NCI-H510A (cell line): ENCODE results near the gene SLC27A1.
"Not testable (repeated sequence)": the region's sequence is repeated elsewhere in the genome, so short reads cannot be mapped to it uniquely, and the experiment has no call there.

Experiments used
- DNase-seq: peaks from one replicate; lab custom pipeline; 2025; lab: John Stamatoyannopoulos, UW

The SLC27A1 gene

DNA sequence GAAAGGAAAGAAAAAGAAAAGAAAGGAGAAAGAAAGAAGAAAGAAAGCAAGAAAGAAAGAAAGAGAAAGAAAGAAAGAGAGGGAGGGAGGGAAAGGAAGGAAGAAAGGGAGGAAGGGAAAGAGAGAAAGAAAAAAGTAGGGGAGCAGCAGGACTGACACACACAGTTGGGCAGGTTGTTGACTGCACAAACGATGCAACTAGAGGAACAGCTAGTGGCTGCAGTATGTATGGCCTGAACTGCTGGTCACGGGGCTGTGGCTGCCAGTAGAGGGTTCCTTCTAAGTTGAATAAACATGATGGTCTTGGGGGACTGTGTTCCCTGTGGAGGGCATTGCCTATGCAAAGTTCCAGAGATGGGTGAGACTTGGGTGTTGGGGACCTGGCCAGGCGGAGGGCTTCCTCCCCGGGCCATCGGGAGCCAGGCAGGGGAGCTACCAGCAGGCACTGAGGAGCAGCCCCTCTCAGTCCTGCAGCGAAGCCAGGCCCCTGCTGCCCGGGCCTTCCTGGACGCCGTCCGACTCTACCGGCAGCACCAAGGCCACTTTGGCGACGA lies 68.4 kb downstream of the SLC27A1 start:
- no peak for DNase-seq

DNA sequence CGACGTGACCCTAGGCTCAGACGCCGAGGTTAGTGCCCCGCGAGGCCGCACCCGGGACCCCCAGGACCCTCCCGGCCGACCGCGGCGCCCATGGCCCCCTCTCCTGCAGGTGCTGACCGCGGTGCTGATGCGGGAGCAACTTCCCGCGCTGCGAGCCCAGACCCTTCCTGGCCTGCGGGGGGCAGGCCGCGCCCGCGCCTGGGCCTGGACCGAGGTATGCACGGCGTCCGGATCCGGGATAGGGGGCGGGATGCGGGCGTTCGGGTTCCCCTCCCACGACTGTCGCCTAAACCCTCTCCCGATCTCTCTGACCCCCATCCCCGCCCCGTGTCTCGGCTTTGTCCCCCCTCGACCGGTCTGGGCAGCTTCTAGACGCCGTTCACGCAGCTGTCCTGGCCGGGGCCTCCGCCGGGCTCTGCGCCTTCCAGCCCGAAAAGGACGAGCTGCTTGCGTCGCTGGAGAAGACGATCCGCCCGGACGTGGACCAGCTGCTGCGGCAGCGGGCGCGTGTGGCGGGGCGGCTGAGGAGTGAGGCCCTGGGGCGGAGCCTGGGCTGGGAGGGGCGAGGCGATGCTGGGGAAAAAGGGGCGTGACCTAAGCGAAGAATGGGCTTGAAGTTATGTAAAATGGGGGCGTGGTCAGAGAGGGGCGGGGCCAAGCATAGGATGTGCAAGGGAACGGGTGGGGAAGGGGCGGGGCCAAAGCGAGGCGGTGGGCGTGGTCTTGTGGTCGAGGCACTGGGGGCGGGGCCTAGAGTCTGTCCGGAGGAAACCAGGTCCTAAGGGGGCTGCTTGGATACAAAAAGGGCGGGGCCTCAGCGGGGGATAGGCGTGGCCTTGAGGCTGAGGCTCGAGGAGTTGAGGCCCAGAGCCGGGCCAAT lies 69.2 kb downstream of the SLC27A1 start:
- DNase-seq, result peak; percentile 91

DNA sequence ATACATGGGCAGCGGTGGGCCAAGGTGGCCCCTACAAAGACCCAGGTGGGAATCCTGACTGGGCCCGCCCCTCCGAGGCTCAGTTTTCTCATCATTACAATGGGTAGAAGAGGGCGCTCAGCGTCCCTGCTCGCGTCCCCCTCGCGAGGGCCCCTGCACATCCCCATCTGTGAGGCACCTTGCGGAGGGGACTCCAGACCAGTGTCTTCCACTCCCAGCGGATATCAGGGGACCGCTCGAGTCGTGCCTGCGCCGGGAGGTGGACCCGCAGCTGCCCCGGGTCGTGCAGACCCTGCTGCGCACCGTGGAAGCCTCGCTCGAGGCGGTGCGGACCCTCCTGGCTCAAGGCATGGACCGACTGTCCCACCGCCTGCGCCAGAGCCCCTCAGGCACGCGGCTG lies 69.8 kb downstream of the SLC27A1 start:
- DNase-seq, result no peak

DNA sequence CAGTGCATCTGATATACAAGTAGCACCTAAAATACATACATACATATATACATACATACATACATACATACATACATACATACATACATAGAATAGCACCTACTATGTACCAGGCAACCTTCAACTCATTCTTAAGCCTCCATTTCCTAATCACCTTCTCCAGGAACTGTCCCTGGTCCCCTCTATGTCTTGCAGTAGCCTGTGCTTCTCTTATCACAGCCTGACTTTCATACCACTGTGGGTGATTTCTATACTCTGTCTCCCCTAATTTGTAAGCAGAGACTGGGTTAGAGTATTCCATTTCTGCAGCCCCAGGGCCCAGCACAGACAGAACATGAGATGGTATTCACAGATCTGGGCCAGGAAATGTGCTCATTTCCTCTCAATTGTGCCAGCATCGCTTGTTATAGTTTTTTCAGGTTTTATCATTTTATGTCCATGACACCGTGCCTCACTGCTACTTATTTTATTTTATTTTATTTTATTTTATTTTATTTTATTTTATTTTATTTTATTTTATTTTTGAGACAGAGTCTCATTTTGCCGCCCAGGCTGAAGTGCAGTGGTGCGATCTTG lies 70.9 kb downstream of the SLC27A1 start:
- no peak for DNase-seq

DNA sequence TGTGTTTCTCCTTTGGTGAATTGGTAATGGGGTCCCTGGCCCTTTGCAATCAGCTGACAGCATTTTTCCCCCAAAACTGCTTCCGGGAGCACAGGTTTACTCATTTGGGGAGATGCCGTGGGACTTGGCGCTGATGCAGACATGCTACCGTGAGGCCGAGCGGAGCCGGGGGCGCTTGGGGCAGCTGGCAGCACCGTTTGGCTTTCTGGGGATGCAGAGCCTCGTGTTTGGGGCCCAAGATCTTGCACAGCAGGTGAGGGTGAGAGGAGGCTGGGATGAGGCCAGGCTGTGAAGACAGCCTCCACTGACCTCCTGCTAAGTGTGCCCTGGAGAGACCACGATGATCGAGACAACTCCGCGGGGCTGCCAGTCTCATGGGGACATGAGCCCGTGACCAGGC lies 71.7 kb downstream of the SLC27A1 start:
- DNase-seq, result no peak

DNA sequence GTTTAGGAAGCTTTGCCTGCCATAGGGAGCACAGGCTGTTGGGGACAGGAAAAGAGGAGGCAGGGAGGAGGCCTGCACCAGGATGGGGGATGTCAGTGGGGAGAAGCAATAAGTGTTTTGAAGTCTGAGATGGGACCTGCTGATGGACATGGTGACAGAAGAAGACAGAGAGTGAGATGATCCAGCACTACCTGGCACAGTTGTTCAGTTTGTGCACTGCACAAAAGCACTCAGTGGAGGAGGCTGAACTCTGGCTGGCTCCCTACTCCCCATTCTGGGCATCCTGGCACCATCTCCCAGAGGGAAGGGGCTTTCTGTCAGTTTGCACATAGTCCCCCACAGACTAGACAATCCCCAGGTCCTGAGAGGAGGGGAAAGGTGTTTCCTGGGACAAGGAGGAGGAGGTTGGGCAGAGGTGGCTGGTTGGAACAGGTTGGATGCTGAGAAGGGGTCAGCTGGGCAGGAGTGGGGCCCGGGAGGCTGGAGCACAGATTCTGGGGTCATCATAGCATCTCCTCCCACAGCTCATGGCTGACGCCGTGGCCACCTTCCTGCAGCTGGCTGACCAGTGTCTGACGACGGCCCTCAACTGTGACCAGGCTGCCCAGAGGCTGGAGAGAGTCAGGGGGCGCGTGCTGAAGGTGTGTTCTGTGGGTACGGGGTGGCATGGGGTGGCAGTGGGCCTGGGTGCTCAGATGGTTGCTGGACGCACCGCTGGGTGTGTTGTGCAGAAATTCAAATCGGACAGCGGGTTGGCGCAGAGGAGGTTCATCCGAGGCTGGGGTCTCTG lies 72.7 kb downstream of the SLC27A1 start:
- DNase-seq, result no peak

DNA sequence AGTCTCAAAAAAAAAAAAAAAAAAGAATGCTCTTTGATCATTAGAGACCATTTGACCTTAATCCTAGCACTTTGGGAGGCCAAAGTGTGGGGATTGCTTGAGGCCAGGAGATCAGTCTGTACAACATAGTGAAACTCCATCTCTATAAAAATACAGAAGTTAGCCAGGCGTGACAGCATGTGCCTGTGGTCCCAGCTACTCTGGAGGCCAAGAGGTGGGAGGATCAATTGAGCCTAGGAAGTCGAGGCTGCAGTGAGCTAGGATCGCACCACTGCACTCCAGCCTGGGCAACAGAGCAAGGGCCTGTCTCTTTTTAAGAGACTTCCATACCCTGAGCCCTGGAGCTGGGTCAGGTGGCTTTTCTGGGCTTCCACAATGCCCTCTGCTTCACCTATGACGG lies 73.7 kb downstream of the SLC27A1 start:
- DNase-seq, result no peak

DNA sequence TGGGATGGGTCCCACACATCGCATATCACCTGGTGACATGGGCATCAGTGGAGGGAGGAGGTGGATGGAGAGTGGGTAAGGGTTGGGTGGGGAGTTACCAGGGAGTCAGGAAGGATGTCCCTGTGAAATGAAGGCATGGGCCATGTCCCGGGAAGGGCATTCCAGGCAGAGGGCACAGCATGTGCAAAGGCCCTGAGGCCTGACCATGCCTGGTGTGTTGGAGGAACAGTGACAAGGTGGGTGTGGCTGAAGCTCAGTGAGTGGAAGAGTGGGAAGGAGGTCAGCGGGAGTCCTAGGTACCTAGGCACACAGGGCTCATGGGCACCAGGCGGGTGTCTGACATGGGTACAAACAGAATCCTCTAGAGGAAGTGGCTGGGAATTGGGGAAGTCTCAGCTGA lies 74.1 kb downstream of the SLC27A1 start:
- DNase-seq, result no peak

DNA sequence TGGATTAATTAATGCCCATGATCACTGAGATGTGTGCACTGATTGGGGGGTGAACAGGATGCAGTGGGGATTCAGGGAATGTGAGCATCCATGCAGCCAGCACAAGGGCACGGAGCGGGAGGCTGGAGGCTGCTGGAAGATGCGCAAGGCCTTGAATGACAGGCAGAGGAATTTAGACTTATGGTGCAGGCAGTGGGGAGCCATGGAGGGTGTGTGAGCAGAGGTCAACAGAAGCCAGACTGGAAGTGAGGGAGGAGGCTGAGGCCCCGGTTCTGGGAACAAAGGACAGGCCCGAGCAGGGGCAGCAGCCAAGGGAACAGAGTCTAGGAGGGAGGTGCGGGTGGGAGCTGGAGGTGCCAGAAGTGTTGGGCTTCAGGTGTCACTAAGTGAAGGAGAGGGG lies 77.8 kb downstream of the SLC27A1 start:
- DNase-seq, result no peak

DNA sequence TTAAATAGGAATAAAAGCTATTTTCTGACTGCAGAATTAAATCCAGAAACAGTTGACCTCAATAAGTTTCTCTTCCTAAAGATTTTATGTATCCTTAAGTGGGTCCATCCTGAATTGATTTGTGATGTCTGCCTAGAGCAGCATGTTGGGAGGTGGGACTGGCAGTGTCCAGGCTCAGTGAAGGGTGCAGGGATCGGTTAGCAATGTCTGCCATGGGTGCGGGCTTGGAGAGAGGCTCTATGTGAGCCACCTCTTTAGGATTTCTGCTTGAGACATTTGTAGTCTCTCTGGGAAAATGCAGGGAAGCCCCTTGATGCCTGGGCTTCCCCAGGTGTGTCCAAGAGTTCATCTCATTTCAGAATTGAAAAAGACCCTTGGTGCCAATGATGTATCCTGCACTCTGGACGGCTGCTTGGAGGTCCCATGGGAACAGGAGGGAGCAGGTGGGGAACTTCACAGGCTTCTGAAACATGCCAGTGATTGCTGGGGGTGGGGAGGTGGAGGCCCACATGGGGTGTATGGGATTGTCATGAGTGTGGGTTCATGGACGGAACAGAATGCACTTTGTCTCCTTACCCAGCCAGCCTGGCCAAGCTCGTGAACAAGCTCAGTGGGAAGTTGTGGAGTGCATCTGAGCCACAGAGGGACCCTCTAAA lies 78.9 kb downstream of the SLC27A1 start:
- no peak for DNase-seq

DNA sequence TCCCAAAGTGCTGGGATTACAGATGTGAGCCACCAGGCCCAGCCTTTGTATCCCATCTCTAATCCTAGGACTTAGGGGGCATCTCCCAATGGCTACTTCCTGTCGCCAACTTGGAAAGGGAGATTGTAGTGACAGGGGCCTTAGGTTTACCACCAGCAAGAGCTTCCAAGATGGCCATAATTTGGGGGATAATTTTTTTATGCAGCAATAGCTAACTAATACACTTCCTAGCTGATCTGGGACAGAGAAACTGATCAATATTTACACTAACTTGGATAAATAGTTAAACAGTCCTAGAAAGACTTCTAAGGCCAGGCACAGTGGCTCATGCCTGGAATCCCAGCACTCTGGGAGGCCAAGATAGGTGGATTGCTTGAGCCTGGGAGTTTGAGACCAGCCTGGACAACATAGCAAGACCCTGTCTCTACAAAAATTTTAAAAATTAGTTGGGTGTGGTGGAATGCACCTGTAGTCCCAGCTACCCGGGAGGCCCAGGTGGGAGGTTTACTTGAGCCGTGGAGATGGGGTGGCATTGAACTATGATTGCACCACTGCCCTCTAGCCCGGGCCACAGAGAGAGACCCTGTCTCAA lies 79.8 kb downstream of the SLC27A1 start:
- DNase-seq, result no peak

DNA sequence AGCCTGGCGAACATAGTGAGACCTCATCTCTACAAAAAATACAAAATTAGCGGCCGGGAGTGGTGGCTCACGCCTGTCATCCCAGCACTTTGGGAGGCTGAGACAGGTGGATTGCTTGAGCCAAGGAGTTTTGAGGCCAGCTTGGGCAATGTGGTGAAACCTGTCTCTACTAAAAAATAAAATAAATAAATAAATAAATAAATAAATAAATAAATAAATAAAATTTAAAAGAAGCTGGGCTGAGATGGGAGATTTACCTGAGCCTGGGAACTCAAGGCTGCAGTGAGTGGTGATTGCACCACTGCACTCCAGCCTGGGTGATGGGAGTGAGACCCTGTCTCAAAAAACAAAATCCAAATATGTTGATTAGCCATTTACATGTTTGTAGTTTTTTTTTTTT lies 82.4 kb downstream of the SLC27A1 start:
- DNase-seq, result not testable (repeated sequence)

DNA sequence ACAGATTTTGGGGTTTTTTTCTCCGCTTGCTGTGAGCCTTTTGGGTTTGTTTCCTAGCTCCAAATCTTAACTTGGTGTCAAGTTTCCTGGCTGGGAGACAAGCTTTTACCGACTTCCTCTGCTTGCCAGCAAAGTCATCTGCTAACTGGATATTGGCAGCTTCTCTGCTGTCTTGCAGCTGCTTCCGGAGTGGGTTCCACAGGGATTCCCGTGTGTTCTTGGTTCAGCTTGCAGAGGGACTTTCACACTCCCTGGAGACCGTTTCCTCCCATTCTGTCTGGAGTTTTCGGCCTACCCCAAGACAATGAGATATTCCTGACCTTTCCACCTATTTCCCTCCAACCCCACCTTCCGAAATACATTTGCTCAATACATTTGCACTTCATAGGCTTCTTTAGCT lies 82.9 kb downstream of the SLC27A1 start:
- DNase-seq, result no peak

DNA sequence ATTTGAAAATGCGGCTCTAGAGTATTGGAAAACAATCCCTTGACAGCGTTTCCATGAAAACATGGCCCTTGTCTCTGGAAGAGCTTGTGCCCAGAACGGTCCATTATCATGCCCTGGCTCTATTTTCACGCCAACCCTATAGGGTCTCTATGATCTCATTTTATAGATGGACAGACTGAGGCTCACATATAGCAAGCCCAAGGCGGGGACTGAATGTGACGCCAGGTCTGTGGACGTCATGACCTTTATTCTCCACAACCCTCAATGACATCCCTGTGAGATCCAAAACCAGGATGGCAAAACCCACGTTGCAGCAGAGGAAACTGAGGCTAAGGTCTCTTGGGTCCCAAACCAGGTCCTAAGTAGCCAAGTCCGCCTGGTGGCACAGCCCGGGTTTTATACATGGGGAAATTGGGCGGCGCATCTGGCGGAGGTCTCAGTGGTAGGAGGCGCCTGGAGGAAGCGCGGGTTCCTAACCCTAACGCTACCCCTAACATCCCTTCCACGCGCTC lies 84.7 kb downstream of the SLC27A1 start:
- DNase-seq, result no peak

DNA sequence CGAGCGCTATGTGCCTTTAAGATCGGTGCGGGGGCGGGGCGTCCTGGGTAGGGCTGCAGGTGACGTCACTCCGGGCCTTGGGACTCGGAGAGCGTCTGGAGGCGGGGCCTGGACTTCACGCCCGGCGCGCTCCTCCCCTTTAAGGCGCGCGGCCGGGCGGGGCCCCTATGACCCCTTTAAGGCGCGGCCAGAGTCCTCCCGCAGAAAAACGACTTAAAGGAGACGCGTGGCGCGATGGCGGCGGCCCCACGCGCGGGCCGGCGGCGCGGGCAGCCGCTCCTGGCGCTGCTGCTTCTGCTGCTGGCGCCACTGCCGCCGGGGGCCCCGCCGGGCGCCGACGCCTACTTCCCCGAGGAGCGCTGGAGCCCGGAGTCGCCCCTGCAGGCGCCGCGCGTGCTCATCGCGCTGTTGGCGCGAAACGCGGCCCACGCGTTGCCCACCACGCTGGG lies 85.2 kb downstream of the SLC27A1 start, which contains the start of gene COLGALT1:
Gene COLGALT1, plus strand, starts transcription at position 170 of the 449 bp plus-strand sequence. Its CDS starts 65 bp downstream, at position 235.
- peak; percentile 97 for DNase-seq
